GM19324 (cell line): Measurements from ENCODE around the gene KCTD13.
"Not testable (repeated sequence)": the region's sequence is repeated elsewhere in the genome, so short reads cannot be mapped to it uniquely, and the experiment has no call there.

ENCODE experiments used
- ATAC-seq: cut with Tn5 transposase; IDR thresholded peaks from one replicate; pipeline ENCODE4 v1.9.1; 2021; ENCODE audit warnings: mild to moderate bottlenecking, moderate library complexity; ENCODE audit not compliant: unreplicated experiment, low FRiP score

KCTD13 gene

GRCh38 chr16:29950806-29951461, 24.9 kb upstream of the KCTD13 start:
- no peak for ATAC-seq

- no peak for ATAC-seq
These were observed 21.9 kb upstream of the KCTD13 start for GRCh38 chr16:29947897-29948296.

GRCh38 chr16:29943846-29944799, 18.1 kb upstream of the KCTD13 start:
- no peak for ATAC-seq

- ATAC-seq = no peak
These were observed 14.6 kb upstream of the KCTD13 start for GRCh38 chr16:29940656-29941055.

- ATAC-seq = not testable (repeated sequence)
These were observed 5.7 kb upstream of the KCTD13 start for GRCh38 chr16:29931750-29932149.

- no peak for ATAC-seq
These were observed 1.3 kb upstream of the KCTD13 start for GRCh38 chr16:29927070-29927905.

- ATAC-seq = no peak
These were observed 656 bp upstream of the KCTD13 start for GRCh38 chr16:29926711-29927052.

- ATAC-seq = no peak
These were observed 795 bp downstream of the KCTD13 start for GRCh38 chr16:29925105-29925756.

- ATAC-seq = no peak
These were observed 3.0 kb downstream of the KCTD13 start for GRCh38 chr16:29922986-29923501.

GRCh38 chr16:29922326-29922725, 3.7 kb downstream of the KCTD13 start:
- no peak for ATAC-seq

- ATAC-seq = no peak
These were observed 5.0 kb downstream of the KCTD13 start for GRCh38 chr16:29921034-29921385.

- no peak for ATAC-seq
These were observed 5.6 kb downstream of the KCTD13 start for GRCh38 chr16:29920288-29921033.

- ATAC-seq = no peak
These were observed 9.0 kb downstream of the KCTD13 start for GRCh38 chr16:29916979-29917378.

GRCh38 chr16:29915590-29916247, 10.3 kb downstream of the KCTD13 start:
- no peak for ATAC-seq

- no peak for ATAC-seq
These were observed 12.5 kb downstream of the KCTD13 start for GRCh38 chr16:29913514-29913913.

GRCh38 chr16:29912087-29912486, 13.9 kb downstream of the KCTD13 start:
- no peak for ATAC-seq

- ATAC-seq = no peak
These were observed 14.4 kb downstream of the KCTD13 start for GRCh38 chr16:29911676-29912010.

GRCh38 chr16:29910819-29911675, 15.0 kb downstream of the KCTD13 start:
- ATAC-seq = no peak
